K562 (cell line): Measurements from ENCODE around the gene SCNN1B.

ENCODE experiments used
- ARID4B ChIP-seq: sonication (generic); formaldehyde crosslinking; IDR thresholded peaks from 2 replicates; pipeline ENCODE4 v1.8.0; 2022; ENCODE audit warnings: mild to moderate bottlenecking, missing genetic modification reagents
- CTCF ChIP-seq, 3 experiments: IDR thresholded peaks in 2 of 3; conservative IDR thresholded peaks in 1 of 3; 2 replicates each; pipeline ENCODE4 v1.5.1; 2011 to 2012; ENCODE audit warnings: low read length in 3 of 3, mild to moderate bottlenecking in 3 of 3, control low read depth in 2 of 3, improper control_type of control experiment in 1 of 3, inconsistent platforms in 1 of 3, low read depth in 1 of 3, mixed read lengths in 1 of 3, moderate library complexity in 1 of 3; ENCODE audit not compliant: insufficient read depth in 2 of 3
- HCFC1 ChIP-seq: IDR thresholded peaks from 2 replicates; pipeline ENCODE4 v1.6.1; 2012; ENCODE audit warnings: low read depth, low read length, improper control_type of control experiment
- MAZ ChIP-seq, 2 experiments: fragments of 450-650 bp in 1 of 2; sonication (generic) in 1 of 2; formaldehyde crosslinking; IDR thresholded peaks in 1 of 2; conservative IDR thresholded peaks in 1 of 2; 2 replicates each; pipeline versions ENCODE4 v1.4.0 to v1.5.0; 2020; ENCODE audit warnings: mild to moderate bottlenecking in 1 of 2, missing genetic modification reagents in 1 of 2
- NFE2L1 ChIP-seq: fragments of 450-650 bp; IDR thresholded peaks from 2 replicates; pipeline ENCODE4 v1.6.1; 2016; ENCODE audit warnings: missing genetic modification characterization, low read depth, mild to moderate bottlenecking, missing compliant biosample characterization, moderate library complexity, borderline replicate concordance
- NR1H2 ChIP-seq: sonication (generic); formaldehyde crosslinking; IDR thresholded peaks from 2 replicates; pipeline ENCODE4 v1.4.0; 2020; ENCODE audit warnings: mild to moderate bottlenecking, missing genetic modification reagents
- POLR2A ChIP-seq: fragments of 450-650 bp; conservative IDR thresholded peaks from 2 replicates; pipeline ENCODE4 v1.6.1; 2016
- RFX5 ChIP-seq: IDR thresholded peaks from 2 replicates; pipeline ENCODE4 v1.6.1; 2011; ENCODE audit warnings: low read depth, mild to moderate bottlenecking, improper control_type of control experiment, low read length
- ZNF124 ChIP-seq: sonication (generic); formaldehyde crosslinking; IDR thresholded peaks from 2 replicates; pipeline ENCODE4 v1.8.1; 2022; ENCODE audit warnings: missing genetic modification reagents
- ZNF274 ChIP-seq: IDR thresholded peaks from 2 replicates; pipeline ENCODE4 v1.6.1; 2011; ENCODE audit warnings: low read depth, mild to moderate bottlenecking, low read length, moderate library complexity, borderline replicate concordance
- ZNF830 ChIP-seq: fragments of 250-450 bp; sonication (Bioruptor Pico); IDR thresholded peaks from 2 replicates; pipeline ENCODE4 v1.5.0; 2021; ENCODE audit warnings: mild to moderate bottlenecking

GRCh38 chr16:23420011-23420410 is 117.9 kb downstream of the SCNN1B start:
- no peak for TF ChIP-seq MAZ (CRISPR knock-in tag; conservative IDR thresholded peaks at IDR 0.05 in 1 of 2, IDR thresholded peaks at IDR 0.05 in 1 of 2)
- no peak for TF ChIP-seq CTCF (IDR thresholded peaks at IDR 0.05 in 2 of 3, conservative IDR thresholded peaks at IDR 0.05 in 1 of 3; ENCODE audit: insufficient read depth in 2 of 3, low read depth in 1 of 3, low read length in 3 of 3)
- no peak for TF ChIP-seq ARID4B (CRISPR knock-in tag)
- no peak for TF ChIP-seq RFX5
- TF ChIP-seq NFE2L1 (tag), result no peak
- TF ChIP-seq HCFC1, result no peak
- no peak for TF ChIP-seq ZNF124 (CRISPR knock-in tag)
- no peak for TF ChIP-seq POLR2A
- no peak for TF ChIP-seq ZNF274
- no peak for TF ChIP-seq ZNF830 (CRISPR knock-in tag)
- TF ChIP-seq NR1H2, result no peak
